ENCODE data around the gene TMEM115. TPM values are rescaled to one million over a fixed set of nuclear protein-coding genes. Genes with fewer than 3 reads are reported as not detected.

TMEM115 gene
- total RNA-seq, 1 donor from 2014 or later: 23.1 TPM

- intact Hi-C loops (cut with micrococcal nuclease): loop anchor here (5.0 to 10.0 kb wide), 3 partner anchors 98 to 1701 kb away; partner anchors contain the start of genes DUSP7, PARP3 and RRP9
These were observed 5.0 kb downstream of the TMEM115 start for GRCh38 chr3:50354186-50354764.

DNA sequence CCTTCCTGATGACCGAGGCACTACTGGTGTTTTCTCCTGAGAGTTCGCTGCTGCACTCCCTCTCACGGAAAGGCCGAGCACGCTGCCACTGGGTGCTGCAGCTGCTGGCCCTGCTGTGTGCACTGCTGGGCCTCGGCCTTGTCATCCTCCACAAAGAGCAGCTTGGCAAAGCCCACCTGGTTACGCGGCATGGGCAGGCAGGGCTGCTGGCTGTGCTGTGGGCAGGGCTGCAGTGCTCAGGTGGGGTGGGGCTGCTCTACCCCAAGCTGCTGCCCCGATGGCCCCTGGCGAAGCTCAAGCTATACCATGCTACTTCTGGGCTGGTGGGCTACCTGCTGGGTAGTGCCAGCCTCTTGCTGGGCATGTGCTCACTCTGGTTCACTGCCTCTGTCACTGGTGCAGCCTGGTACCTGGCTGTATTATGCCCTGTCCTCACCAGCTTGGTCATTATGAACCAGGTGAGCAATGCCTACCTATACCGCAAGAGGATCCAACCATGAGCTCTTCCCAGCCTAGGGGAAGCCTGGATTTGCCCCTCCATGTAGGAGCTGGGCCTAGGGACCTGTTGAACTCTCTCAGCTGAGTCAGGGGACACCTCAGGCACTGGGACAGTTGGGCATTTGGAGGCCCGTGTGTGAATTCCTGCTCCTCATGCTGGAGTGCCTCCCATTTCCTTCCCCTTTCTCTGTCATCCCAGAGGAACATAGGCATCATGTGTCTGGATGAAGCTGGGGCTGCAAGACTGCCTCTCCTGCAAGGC lies 5.9 kb downstream of the TMEM115 start:
- intact Hi-C loops (cut with micrococcal nuclease): loop anchor here (5.0 to 10.0 kb wide), 3 partner anchors 99 to 1701 kb away; partner anchors contain the start of genes DUSP7, PARP3 and RRP9

DNA sequence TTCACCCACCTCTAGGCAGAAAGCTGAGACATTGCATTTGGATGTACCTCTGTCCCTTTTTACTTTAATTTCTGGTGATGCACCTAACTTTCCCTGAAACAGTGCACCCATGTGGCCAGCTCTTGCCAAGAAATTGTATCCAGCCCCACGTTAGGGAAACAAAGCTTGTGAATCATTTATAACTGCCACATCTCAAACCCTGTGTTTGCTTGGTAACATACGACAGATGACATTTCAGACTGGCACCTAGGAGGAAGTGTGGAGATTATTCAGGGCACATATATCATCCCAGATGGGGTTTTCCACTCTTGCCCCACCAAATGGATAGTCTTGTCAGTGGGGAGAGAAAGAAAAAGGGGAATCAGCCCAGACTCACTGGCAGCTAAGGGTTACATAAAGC lies 6.5 kb downstream of the TMEM115 start:
- intact Hi-C loops (cut with micrococcal nuclease): loop anchor here (5.0 to 10.0 kb wide), 3 partner anchors 100 to 1702 kb away; partner anchors contain the start of genes DUSP7, PARP3 and RRP9

GRCh38 chr3:50351323-50351697 lies 8.0 kb downstream of the TMEM115 start:
- intact Hi-C loops (cut with micrococcal nuclease): loop anchor here (1.0 to 10.0 kb wide), 9 partner anchors 8 to 1703 kb away; partner anchors contain the start of genes DUSP7, HEMK1, IFRD2 and MANF

DNA sequence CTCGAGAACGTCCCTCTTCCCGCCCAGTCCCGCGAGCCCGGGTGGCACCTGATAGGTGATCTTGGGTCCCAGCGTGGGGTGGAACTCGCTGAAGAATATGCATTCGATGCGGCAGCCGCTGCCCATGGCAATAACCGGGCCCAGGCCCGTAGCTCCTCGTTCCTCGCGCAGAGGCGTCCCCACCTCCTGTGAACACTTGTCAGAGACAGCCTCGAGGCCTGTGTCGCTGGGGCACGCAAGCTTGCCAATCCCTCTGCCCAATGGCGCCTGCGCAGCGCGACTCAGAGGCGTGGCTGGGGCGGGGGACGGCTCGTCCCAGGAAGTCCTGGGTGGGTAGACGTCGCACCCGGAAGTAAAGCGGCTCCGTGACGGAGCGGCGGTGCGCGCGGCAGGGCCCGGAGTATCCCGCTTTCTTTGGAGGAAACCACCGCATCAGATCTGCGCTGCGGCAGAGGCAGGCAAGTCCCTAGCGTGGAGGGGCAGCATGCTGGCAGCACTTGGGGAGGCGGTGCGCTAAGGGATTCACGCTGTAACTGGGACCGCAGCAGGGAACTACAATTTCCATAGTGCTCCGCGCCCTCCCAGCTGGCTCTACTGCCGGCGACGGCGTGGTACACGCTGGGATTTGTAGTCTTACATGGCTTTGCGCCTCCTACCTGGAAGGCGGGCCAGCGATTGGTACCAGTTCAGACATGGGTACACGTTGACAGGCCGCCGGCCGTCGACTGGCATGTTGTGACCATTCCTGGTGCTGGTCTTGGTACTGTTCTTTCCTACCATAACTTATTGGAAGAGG lies 8.6 kb downstream of the TMEM115 start, which contains the start of the genes CYB561D2 and NPRL2:
Gene CYB561D2 (plus strand): TSS at position 336 of the 796 bp plus-strand sequence. CDS start 572 bp downstream, outside the sequence.
Gene NPRL2 (minus strand): TSS at position 249 of the 796 bp plus-strand sequence. CDS start 123 bp downstream, at position 126.
- intact Hi-C loops (cut with micrococcal nuclease): loop anchor here (1.0 to 10.0 kb wide), 14 partner anchors 9 to 1704 kb away; partner anchors contain the start of genes DUSP7, HEMK1, HYAL3 and IFRD2

- intact Hi-C loops (cut with micrococcal nuclease): loop anchor here (1.0 to 10.0 kb wide), 11 partner anchors 9 to 1705 kb away; partner anchors contain the start of genes DUSP7, HEMK1, HYAL3 and MANF
These were observed 9.2 kb downstream of the TMEM115 start for GRCh38 chr3:50350213-50350526.

- intact Hi-C loops (cut with micrococcal nuclease): loop anchor here (1.0 to 5.0 kb wide), 3 partner anchors 195 to 1340 kb away; no protein-coding TSS in a partner anchor
These were observed 12.0 kb downstream of the TMEM115 start for GRCh38 chr3:50347187-50347813.

- intact Hi-C loops (cut with micrococcal nuclease): loop anchor here (2.0 to 5.0 kb wide), 2 partner anchors 13 to 1342 kb away; partner anchors contain the start of gene TMEM115
These were observed 13.6 kb downstream of the TMEM115 start, which contains the start of gene ZMYND10 for GRCh38 chr3:50345586-50346234. Gene ZMYND10, minus strand, starts transcription at chr3:50345732. Its CDS starts 153 bp downstream, at chr3:50345579.

DNA sequence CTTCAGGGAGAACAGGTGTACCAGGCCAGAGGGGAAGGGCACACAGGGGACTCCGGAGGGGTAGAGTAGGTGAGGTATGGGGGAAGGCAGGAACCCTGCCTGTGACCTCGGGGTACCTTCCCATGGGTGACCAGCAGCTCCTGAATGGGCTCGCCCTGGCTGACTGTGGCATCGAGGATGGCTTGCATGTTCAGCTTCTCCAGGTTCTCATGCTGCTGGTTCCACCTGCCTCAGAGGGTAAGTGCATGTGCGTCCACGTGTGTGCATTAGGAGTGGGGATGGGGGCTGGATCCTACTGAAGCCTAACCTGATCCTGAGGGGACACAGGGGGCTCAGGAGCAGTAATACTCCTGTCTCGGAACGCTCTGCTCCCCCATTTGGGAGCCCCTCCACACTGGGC lies 14.3 kb downstream of the TMEM115 start:
- intact Hi-C loops (cut with micrococcal nuclease): loop anchor here (2.0 to 5.0 kb wide), 2 partner anchors 14 to 1342 kb away; partner anchors contain the start of gene TMEM115

DNA sequence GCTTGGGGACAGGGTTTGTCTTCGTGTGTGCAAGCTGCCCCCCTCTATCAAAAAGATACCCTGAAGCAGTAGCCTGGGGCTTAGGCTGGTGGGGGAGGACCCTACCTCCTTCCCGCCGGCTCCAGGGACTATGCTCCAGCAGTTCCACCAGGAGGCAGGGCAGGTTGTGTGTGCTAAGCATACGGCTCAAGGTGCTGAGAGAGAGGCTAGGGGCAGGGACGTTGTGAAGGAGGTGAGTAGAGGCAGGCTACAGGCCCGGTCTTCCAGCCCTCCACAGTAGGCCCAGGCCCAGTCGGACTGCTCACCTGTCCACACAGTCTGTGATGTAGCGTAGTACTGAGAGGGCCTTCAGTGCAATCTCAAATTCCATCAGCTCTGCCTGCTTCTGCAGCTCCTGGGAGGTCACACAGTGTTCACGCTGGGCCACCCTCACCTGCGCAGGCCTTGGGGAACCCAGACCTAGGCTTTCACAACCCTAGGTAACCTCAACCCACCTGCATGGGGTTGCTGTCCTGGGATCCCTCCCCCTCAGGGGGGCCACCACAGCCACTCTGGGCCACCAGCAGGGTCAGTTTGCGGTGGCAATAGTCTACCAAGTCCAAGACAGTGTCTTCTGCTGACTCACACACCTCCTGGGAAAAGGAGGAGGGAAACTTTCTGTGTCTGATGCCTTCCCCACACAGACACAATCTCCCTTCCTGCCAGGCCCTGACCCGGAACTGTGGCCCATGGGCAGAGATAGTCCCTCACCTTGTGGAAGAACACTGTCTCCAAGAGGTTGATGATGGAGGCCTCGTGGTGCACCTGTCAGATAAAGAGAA lies 16.3 kb downstream of the TMEM115 start:
- intact Hi-C loops (cut with micrococcal nuclease): no loop called here

DNA sequence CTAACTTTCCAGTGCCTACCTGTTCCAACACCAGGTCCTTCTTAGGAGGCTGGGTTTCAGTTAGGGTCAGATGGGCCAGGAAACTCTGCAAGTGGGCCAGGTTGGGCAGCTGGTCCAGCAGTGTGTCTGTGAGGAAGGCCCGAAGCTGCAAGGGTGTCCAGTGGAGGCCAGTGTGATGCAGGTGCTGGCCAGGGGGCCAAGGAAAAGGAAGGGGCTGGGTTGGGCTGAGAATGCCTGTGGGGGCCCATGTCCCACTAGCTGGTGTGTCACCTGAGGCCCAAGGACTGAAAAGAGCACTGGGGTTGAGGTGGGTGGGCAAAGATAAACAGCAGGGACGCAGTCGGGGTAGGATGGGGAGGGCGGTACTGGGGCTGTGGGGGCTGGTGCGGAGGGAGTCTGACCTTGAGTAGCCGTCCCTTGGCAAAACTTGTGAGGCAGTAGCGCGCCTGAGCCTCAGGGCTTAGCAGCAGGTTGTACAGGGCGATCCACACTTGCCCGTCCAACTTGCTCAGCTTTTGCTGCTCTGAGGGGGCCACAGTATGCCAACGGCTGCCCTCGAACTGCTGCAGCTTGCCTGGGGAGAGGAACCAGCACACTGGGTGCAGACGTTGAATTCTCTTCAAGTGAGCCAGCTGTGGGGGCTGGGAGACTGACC lies 17.2 kb downstream of the TMEM115 start:
- intact Hi-C loops (cut with micrococcal nuclease): loop anchor here (1.0 kb wide), 1 partner anchor 8 kb away; the partner anchor contains the start of genes CYB561D2 and NPRL2

GRCh38 chr3:50341537-50341936 lies 17.8 kb downstream of the TMEM115 start:
- intact Hi-C loops (cut with micrococcal nuclease): loop anchor here (1.0 kb wide), 1 partner anchor 9 kb away; the partner anchor contains the start of genes CYB561D2 and NPRL2

DNA sequence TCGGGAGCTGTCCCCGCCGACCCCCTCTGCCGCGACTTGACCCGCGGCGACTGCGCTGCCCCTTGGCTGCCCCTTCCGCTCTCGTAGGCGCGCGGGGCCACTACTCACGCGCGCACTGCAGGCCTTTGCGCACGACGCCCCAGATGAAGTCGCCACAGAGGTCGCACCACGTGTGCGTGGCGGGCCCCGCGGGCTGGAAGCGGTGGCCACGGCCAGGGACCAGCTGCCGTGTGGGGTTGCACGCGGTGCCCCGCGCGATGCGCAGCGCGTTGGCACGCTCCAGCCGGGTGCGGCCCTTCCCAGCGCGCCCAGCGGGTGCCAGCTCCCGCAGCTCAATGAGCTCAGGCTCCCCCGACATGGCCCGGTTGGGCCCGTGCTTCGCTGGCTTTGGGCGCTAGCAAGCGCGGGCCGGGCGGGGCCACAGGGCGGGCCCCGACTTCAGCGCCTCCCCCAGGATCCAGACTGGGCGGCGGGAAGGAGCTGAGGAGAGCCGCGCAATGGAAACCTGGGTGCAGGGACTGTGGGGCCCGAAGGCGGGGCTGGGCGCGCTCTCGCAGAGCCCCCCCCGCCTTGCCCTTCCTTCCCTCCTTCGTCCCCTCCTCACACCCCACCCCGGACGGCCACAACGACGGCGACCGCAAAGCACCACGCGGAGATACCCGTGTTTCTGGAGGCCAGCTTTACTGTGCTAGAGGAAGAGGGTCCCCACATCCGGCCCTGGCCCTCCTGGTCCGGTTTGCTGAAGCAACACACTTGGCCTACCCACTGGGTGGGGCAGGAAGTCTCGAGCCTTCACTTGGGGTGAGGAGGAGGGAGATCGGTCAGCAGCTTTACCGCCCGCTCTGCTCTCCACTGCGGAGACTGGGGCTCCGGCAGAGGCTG lies 18.6 kb downstream of the TMEM115 start, which contains the start of gene RASSF1:
Gene RASSF1 (minus strand): TSS at position 389 of the 882 bp plus-strand sequence. CDS start 31 bp downstream, at position 358.
- intact Hi-C loops (cut with micrococcal nuclease): loop anchor here (1.0 kb wide), 1 partner anchor 10 kb away; the partner anchor contains the start of genes CYB561D2 and NPRL2

DNA sequence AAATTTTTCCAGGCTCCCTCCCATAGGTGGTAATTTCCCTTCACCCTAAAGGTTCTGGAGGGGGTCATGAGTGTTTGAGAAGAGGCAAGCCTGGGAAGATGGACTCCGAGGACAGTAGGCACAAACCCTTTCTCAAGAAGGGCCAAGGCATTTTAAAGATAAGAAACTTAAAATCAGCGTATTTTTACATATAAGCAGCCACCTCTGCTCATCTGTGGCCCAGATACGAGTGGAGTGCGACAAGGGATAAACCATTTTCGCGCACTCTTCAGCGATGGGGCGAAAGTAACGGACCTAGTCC lies 19.2 kb downstream of the TMEM115 start:
- intact Hi-C loops (cut with micrococcal nuclease): no loop called here

DNA sequence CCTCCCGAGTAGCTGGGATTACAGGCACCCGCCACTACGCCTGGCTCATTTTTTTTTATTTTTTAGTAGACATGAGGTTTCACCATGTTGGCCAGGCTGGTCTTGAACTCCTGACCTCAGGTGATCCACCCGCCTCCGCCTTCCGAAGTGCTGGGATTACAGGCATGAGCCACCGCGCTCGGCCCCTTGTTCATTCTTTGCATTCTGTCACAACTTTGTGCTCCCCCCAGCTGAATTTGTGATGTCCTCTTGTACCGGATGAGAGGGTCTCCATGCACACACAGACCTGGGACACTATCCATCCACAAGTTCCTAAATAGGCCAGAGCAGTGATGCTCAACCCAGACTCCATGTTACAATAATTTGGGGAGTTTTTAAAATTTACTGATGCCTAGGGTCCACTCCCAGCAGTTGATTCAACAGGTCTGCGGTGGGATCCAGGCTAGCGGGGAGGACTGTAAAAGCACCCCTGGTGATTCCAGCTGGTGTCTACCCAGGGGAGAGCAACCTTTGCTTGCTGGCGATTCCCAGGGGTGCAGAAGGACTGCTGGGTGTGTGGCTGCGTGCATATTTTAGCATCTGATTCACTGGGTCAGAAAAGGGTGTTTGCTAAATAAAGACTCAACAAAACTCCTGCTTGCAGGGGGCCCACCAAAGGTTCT lies 19.7 kb downstream of the TMEM115 start:
- intact Hi-C loops (cut with micrococcal nuclease): loop anchor here (2.0 to 5.0 kb wide), 2 partner anchors 1045 to 1158 kb away; partner anchors contain the start of gene MANF

DNA sequence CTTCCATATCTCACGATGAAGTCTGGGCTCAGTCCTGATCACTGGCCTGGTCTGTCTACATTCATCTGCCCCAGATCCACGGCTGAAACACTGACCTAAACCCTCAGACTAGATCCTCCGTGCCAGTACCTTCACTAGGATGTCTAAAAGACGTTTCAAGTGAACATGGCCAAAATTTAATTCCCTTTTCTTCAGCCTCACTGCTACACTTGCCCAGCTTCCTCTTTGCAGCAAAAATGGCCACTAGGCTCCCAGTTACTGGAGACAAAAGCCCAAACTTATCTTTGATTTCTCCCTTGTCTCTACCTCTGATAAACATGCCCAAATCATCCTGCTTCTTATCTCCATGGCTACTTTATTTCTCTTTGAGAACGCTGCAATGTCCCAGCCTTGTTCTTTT lies 20.4 kb downstream of the TMEM115 start:
- intact Hi-C loops (cut with micrococcal nuclease): loop anchor here (2.0 to 5.0 kb wide), 2 partner anchors 1046 to 1158 kb away; partner anchors contain the start of gene MANF

Data from T-helper 1 cell treated with Interleukin-12 subunit alpha and Interleukin-12 subunit beta and Interleukin-4 antibody, amounts not matched to agents 30 ng/mL and 1 ng/mL, for 36 hours (primary cell).